GM18517 (cell line): ENCODE results near the gene BRIP1.
"Not testable (repeated sequence)": the region's sequence is repeated elsewhere in the genome, so short reads cannot be mapped to it uniquely, and the experiment has no call there.

Experiments used
- ATAC-seq: cut with Tn5 transposase; IDR thresholded peaks from one replicate; pipeline ENCODE4 v1.9.1; 2021; ENCODE audit warnings: mild to moderate bottlenecking, moderate library complexity; ENCODE audit not compliant: unreplicated experiment

BRIP1 gene

GRCh38 chr17:61709567-61709966 lies 153.8 kb downstream of the BRIP1 start:
- no peak for ATAC-seq

- ATAC-seq, result no peak
These were observed 158.3 kb downstream of the BRIP1 start for GRCh38 chr17:61704935-61705449.

GRCh38 chr17:61702450-61702849 lies 160.9 kb downstream of the BRIP1 start:
- no peak for ATAC-seq

GRCh38 chr17:61701978-61702377 lies 161.3 kb downstream of the BRIP1 start:
- ATAC-seq, result no peak

- no peak for ATAC-seq
These were observed 162.0 kb downstream of the BRIP1 start for GRCh38 chr17:61701334-61701733.

- ATAC-seq, result no peak
These were observed 163.1 kb downstream of the BRIP1 start for GRCh38 chr17:61700252-61700651.

- ATAC-seq, result no peak
These were observed 163.6 kb downstream of the BRIP1 start for GRCh38 chr17:61699694-61700093.

GRCh38 chr17:61699032-61699431 lies 164.3 kb downstream of the BRIP1 start:
- ATAC-seq, result no peak

- no peak for ATAC-seq
These were observed 165.1 kb downstream of the BRIP1 start for GRCh38 chr17:61698244-61698643.

- no peak for ATAC-seq
These were observed 167.5 kb downstream of the BRIP1 start for GRCh38 chr17:61695779-61696337.

- no peak for ATAC-seq
These were observed 169.2 kb downstream of the BRIP1 start for GRCh38 chr17:61694095-61694494.

GRCh38 chr17:61689610-61690180 lies 173.6 kb downstream of the BRIP1 start:
- no peak for ATAC-seq

GRCh38 chr17:61687769-61688168 lies 175.6 kb downstream of the BRIP1 start:
- no peak for ATAC-seq

GRCh38 chr17:61686113-61686512 lies 177.2 kb downstream of the BRIP1 start:
- ATAC-seq, result no peak

GRCh38 chr17:61684818-61685217 lies 178.5 kb downstream of the BRIP1 start:
- no peak for ATAC-seq

GRCh38 chr17:61684172-61684571 lies 179.2 kb downstream of the BRIP1 start:
- ATAC-seq, result no peak

- ATAC-seq, result no peak
These were observed 179.9 kb downstream of the BRIP1 start for GRCh38 chr17:61683466-61683865.

GRCh38 chr17:61680921-61681320 lies 182.4 kb downstream of the BRIP1 start:
- ATAC-seq, result no peak

- no peak for ATAC-seq
These were observed 185.0 kb downstream of the BRIP1 start for GRCh38 chr17:61678339-61678738.

GRCh38 chr17:61677150-61677811 lies 186.0 kb downstream of the BRIP1 start:
- not testable (repeated sequence) for ATAC-seq

GRCh38 chr17:61676522-61676921 lies 186.8 kb downstream of the BRIP1 start:
- ATAC-seq, result not testable (repeated sequence)

- ATAC-seq, result not testable (repeated sequence)
These were observed 188.7 kb downstream of the BRIP1 start for GRCh38 chr17:61674609-61675008.
